ACHN (cell line): ENCODE measurements around the gene CLEC11A.

ENCODE experiments used
- DNase-seq: peaks from one replicate; pipeline ENCODE4 v3.0.0-alpha.2; 2015
- in situ Hi-C: cut with HindIII; loops from 2 replicates; pipeline ENCODE4 v1.10.0; 2017; ENCODE audit warnings: low sequenced_read_pairs, low pct_ligation_motif_present, low pct_unique_long_range_greater_than_20kb

The CLEC11A gene

GRCh38 chr19:50723069-50723468 lies at the start of gene CLEC11A:
TSS of gene CLEC11A (plus strand) at chr19:50723364. CDS start at chr19:50723526, 162 bp downstream.
- DNase-seq: no peak
- in situ Hi-C loops: no loop called here

GRCh38 chr19:50676625-50677197 lies 46.5 kb upstream of the CLEC11A start:
- DNase-seq: no peak
- in situ Hi-C loops: no loop called here

- no peak for DNase-seq
- in situ Hi-C loops: no loop called here
These were observed 45.5 kb upstream of the CLEC11A start for GRCh38 chr19:50677636-50678035.

GRCh38 chr19:50678323-50678722 lies 44.8 kb upstream of the CLEC11A start:
- in situ Hi-C loops: no loop called here

GRCh38 chr19:50679177-50680125 lies 43.7 kb upstream of the CLEC11A start:
- peak; percentile 70 for DNase-seq
- in situ Hi-C loops: no loop called here

More at GRCh38 chr19:50678323-50678722, 44.8 kb upstream of the CLEC11A start:
- DNase-seq: no peak

GRCh38 chr19:50686310-50687032 lies 36.7 kb upstream of the CLEC11A start:
- DNase-seq: no peak
- in situ Hi-C loops: no loop called here

- in situ Hi-C loops: no loop called here
- DNase-seq: no peak
These were observed 34.4 kb upstream of the CLEC11A start for GRCh38 chr19:50688766-50689165.

GRCh38 chr19:50690439-50690838 lies 32.7 kb upstream of the CLEC11A start:
- in situ Hi-C loops: no loop called here
- DNase-seq: no peak

- in situ Hi-C loops: no loop called here
- DNase-seq: no peak
These were observed 29.8 kb upstream of the CLEC11A start for GRCh38 chr19:50693064-50693975.

GRCh38 chr19:50694815-50695145 lies 28.4 kb upstream of the CLEC11A start:
- no peak for DNase-seq

GRCh38 chr19:50695251-50696093 lies 27.7 kb upstream of the CLEC11A start:
- in situ Hi-C loops: no loop called here
- peak; percentile 24 for DNase-seq

More at GRCh38 chr19:50694815-50695145, 28.4 kb upstream of the CLEC11A start:
- in situ Hi-C loops: no loop called here

- no peak for DNase-seq
- in situ Hi-C loops: no loop called here
These were observed 27.1 kb upstream of the CLEC11A start for GRCh38 chr19:50696094-50696483.

GRCh38 chr19:50697414-50698124 lies 25.6 kb upstream of the CLEC11A start:
- in situ Hi-C loops: no loop called here

GRCh38 chr19:50701367-50701985 lies 21.7 kb upstream of the CLEC11A start:
- no peak for DNase-seq
- in situ Hi-C loops: no loop called here

More at GRCh38 chr19:50697414-50698124, 25.6 kb upstream of the CLEC11A start:
- DNase-seq: no peak

- in situ Hi-C loops: no loop called here
- no peak for DNase-seq
These were observed 20.9 kb upstream of the CLEC11A start for GRCh38 chr19:50702158-50702870.
